NT2/D1 (cell line): Measurements from ENCODE around the gene IQCK.

ENCODE experiments used
- SUZ12 ChIP-seq: IDR thresholded peaks from 2 replicates; pipeline ENCODE4 v1.6.1; 2011; ENCODE audit not compliant: insufficient read length, insufficient read depth; ENCODE audit errors: extremely low read depth
- YY1 ChIP-seq: IDR thresholded peaks from 2 replicates; pipeline ENCODE4 v1.6.1; 2011; ENCODE audit not compliant: insufficient read length, insufficient read depth

DNA sequence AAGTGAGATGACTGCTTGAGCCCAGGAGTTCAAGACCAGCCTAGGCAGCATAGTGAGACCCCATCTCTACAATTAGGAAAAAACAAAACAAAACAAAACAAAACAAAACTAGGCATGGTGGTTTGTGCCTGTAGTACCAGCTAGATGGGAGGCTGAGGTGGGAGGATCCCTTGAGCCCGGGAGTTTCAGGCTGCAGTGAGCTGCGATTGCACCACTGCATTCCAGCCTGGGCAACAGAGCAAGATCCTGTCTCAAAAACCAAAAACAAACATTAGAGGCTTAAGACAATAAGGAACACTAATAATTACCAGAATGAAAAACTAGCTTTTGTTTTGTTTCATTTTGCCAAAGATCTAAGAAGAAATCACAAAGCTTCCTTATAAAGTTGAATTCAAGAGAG lies 97.3 kb downstream of the IQCK start:
- TF ChIP-seq YY1: no peak
- no peak for TF ChIP-seq SUZ12
